Spleen (tissue), 11 donors: ENCODE results near the gene LRP1B. TPM values are rescaled to one million over a fixed set of nuclear protein-coding genes. Genes with fewer than 3 reads are reported as not detected.

Experiments
- DNase-seq: peaks from one replicate; pipeline ENCODE4 v3.0.0-alpha.2; 2020
- H3K27ac ChIP-seq, 8 donors: fragments of 200-600 bp; sonication (generic) in 7 of 8; 1 replicate in 4 of 8; 2 replicates in 4 of 8; pipeline versions ENCODE4 v1.5.0 to v1.8.0; 2016 to 2021; ENCODE audit warnings: inconsistent platforms in 4 of 8, mild to moderate bottlenecking in 4 of 8, moderate library complexity in 1 of 8
- H3K27me3 ChIP-seq, 7 donors: fragments of 200-600 bp; sonication (generic) in 6 of 7; replicated peaks in 1 of 7; 1 replicate in 4 of 7; 2 replicates in 3 of 7; pipeline versions ENCODE4 v1.5.0 to v1.8.0; 2016 to 2021; ENCODE audit warnings: inconsistent platforms in 3 of 7, mild to moderate bottlenecking in 1 of 7
- H3K36me3 ChIP-seq, 6 donors: fragments of 200-600 bp; sonication (generic) in 5 of 6; 1 replicate in 4 of 6; 2 replicates in 2 of 6; pipeline versions ENCODE4 v1.5.0 to v1.8.0; 2016 to 2021; ENCODE audit warnings: inconsistent platforms in 2 of 6
- H3K4me1 ChIP-seq, 6 donors: fragments of 200-600 bp; sonication (generic) in 5 of 6; 1 replicate in 3 of 6; 2 replicates in 3 of 6; pipeline versions ENCODE4 v1.5.0 to v1.8.0; 2016 to 2021; ENCODE audit warnings: inconsistent platforms in 3 of 6
- H3K4me3 ChIP-seq, 8 donors: fragments of 200-600 bp; sonication (generic) in 7 of 8; 1 replicate in 4 of 8; 2 replicates in 4 of 8; pipeline versions ENCODE4 v1.5.0 to v1.8.0; 2016 to 2021; ENCODE audit warnings: inconsistent platforms in 4 of 8, mild to moderate bottlenecking in 4 of 8, moderate library complexity in 2 of 8
- H3K9me3 ChIP-seq, 8 donors: fragments of 200-600 bp; sonication (generic) in 7 of 8; 1 replicate in 4 of 8; 2 replicates in 4 of 8; pipeline versions ENCODE4 v1.5.0 to v1.8.0; 2016 to 2021; ENCODE audit warnings: inconsistent platforms in 4 of 8
- POLR2A ChIP-seq, 3 donors: fragments of 450-650 bp; IDR thresholded peaks; one replicate each; pipeline ENCODE4 v1.5.1; 2017; ENCODE audit warnings: antibody characterized with exemption in 3 of 3, mild to moderate bottlenecking in 1 of 3
- POLR2AphosphoS5 ChIP-seq, 3 donors: sonication (generic); formaldehyde crosslinking; IDR thresholded peaks; one replicate each; pipeline ENCODE4 v1.5.1; 2017; ENCODE audit warnings: antibody characterized with exemption in 3 of 3
- WGBS, 5 donors: extraction: QIAGEN DNeasy Blood & Tissue Kit in 3 of 5; methylation state at CpG; one replicate each; pipeline versions ENCODE4 v1.1.5 to v1.1.7; 2013 to 2018; 5-methylcytosine and 5-hydroxymethylcytosine counted together
- intact Hi-C: fragments of 100-400 bp; cut with DNase I; formaldehyde crosslinking; loops from one replicate; pipeline ENCODE4 v1.15.0; 2023; ENCODE audit warnings: low total_unique reads
- polyA plus RNA-seq, 3 donors: library from polyadenylated mRNA; stranded (reverse); fragments of 200-250 nt; gene quantifications; one replicate each; pipeline ENCODE4 v1.2.1, GENCODE V29; 2013
- total RNA-seq, 7 donors: library from RNA; depleted of rRNA in 3 of 7; stranded (reverse); fragments of >200 nt in 3 of 7; fragmentation: NEBNext Ultra II Directional in 4 of 7; extraction: Animal tissue kit (Norgen Biotek cat#: 25700) in 4 of 7; gene quantifications; one replicate each; pipeline versions ENCODE4 v1.1.0 to v1.2.1, GENCODE V29; 2016 to 2021
- TF ChIP-seq, protein P1 (sequence below), 11 experiments: fragments of 200-600 bp in 7 of 11; fragments of 450-650 bp in 4 of 11; sonication (generic) in 4 of 11; IDR thresholded peaks in 8 of 11; conservative IDR thresholded peaks in 3 of 11; 1 replicate in 7 of 11; 2 replicates in 4 of 11; pipeline versions ENCODE4 v1.4.0 to v1.8.0; 2016 to 2021; ENCODE audit warnings: antibody characterized with exemption in 11 of 11, inconsistent platforms in 4 of 11, mild to moderate bottlenecking in 1 of 11
- donor health status: healthy with polysubstance abuse.
- donor health status: DM: no; HTN: no; CAD: no; lungs with moderate emphysema.
- donor health status: DM: no; HTN: no; CAD: no.
- donor health status: Bipolar disorder and iron deficiency.
- donor health status: healthy.
- donor health status: DM: no; HTN: no; CAD: no.
- donor health status: DM: yes; HTN: yes; CAD: no.

The LRP1B gene
- total and polyA plus RNA-seq, 10 donors: 0.02 to 0.85 (median 0.08) TPM; not detected in 2

DNA sequence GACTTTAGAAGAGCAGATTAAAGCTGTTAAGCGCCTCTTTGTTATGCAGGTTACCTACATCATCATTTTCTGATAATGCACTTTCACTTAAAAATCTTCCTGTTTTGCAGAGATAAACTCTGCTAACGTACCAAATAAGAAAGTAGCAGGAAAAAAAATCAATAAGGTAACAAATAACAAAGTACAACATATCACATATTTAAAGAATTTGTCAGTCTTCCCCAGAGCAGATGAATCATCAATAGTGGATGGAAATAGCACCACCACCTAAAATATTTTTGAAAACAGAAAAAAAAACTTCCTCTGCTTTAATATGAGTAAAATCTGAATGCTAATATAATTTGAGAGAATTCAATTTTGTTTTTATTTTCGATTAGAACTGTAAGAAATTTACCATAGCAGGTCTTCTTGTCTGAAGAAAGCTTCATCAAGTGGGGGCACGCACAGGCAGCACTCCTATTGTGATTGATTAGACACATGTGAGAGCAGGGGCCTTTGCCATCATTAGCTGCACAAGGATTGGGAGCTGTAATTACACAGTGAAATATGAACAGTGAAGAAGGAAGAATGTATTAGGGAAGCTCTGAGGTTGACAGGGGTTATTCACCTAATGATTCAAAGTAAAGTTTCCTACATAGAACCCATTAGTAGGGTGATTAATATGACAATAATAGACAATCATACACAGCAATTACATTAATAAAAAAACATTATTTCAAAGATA is 1279.4 kb downstream of the LRP1B start:
- no peaks in the 10 kb centered on the region for H3K27me3 ChIP-seq
- no peaks in the 10 kb centered on the region for H3K36me3 ChIP-seq
- H3K9me3 ChIP-seq: no peaks in the 10 kb centered on the region
- H3K4me1 ChIP-seq: no peaks in the 10 kb centered on the region
- 59 to 79% (median 68%) methylated on average over 4 of the region's 4 CpGs for WGBS, 5 donors
- H3K27ac ChIP-seq: no peak overlapping the region
- intact Hi-C loops: no loop called here
- DNase-seq: no peak
- H3K4me3 ChIP-seq: no peak overlapping the region
- TF ChIP-seq POLR2AphosphoS5 (IDR thresholded peaks at IDR 0.05): no peak
- TF ChIP-seq, protein P1, sequence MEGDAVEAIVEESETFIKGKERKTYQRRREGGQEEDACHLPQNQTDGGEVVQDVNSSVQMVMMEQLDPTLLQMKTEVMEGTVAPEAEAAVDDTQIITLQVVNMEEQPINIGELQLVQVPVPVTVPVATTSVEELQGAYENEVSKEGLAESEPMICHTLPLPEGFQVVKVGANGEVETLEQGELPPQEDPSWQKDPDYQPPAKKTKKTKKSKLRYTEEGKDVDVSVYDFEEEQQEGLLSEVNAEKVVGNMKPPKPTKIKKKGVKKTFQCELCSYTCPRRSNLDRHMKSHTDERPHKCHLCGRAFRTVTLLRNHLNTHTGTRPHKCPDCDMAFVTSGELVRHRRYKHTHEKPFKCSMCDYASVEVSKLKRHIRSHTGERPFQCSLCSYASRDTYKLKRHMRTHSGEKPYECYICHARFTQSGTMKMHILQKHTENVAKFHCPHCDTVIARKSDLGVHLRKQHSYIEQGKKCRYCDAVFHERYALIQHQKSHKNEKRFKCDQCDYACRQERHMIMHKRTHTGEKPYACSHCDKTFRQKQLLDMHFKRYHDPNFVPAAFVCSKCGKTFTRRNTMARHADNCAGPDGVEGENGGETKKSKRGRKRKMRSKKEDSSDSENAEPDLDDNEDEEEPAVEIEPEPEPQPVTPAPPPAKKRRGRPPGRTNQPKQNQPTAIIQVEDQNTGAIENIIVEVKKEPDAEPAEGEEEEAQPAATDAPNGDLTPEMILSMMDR (IDR thresholded peaks at IDR 0.05 in 8 of 11, conservative IDR thresholded peaks at IDR 0.05 in 3 of 11): no peak
- TF ChIP-seq POLR2A (IDR thresholded peaks at IDR 0.05): no peak

- WGBS, 5 donors: 88 to 95% (median 91%) methylated on average over 1 of the region's 1 CpG
- no peaks in the 10 kb centered on the region for H3K4me1 ChIP-seq
- H3K36me3 ChIP-seq: no peaks in the 10 kb centered on the region
- H3K27me3 ChIP-seq: no peaks in the 10 kb centered on the region
- intact Hi-C loops: no loop called here
- no peak overlapping the region for H3K4me3 ChIP-seq
- no peak for DNase-seq
- no peak overlapping the region for H3K27ac ChIP-seq
- no peak for TF ChIP-seq POLR2A (IDR thresholded peaks at IDR 0.05)
- TF ChIP-seq, protein P1 (IDR thresholded peaks at IDR 0.05 in 8 of 11, conservative IDR thresholded peaks at IDR 0.05 in 3 of 11): no peak
- TF ChIP-seq POLR2AphosphoS5 (IDR thresholded peaks at IDR 0.05): no peak
- no peaks in the 10 kb centered on the region for H3K9me3 ChIP-seq
Measured at GRCh38 chr2:140843186-140843585, 1287.6 kb downstream of the LRP1B start.

- no peak overlapping the region for H3K27ac ChIP-seq
- DNase-seq: no peak
- 58 to 73% (median 68%) methylated on average over 3 of the region's 3 CpGs for WGBS, 5 donors
- no peaks in the 10 kb centered on the region for H3K4me1 ChIP-seq
- H3K27me3 ChIP-seq: no peaks in the 10 kb centered on the region
- intact Hi-C loops: no loop called here
- TF ChIP-seq POLR2A (IDR thresholded peaks at IDR 0.05) (no peak), POLR2AphosphoS5 (IDR thresholded peaks at IDR 0.05) (no peak)
- TF ChIP-seq, protein P1 (IDR thresholded peaks at IDR 0.05 in 8 of 11, conservative IDR thresholded peaks at IDR 0.05 in 3 of 11): no peak
- no peak overlapping the region for H3K4me3 ChIP-seq
- H3K9me3 ChIP-seq: no peaks in the 10 kb centered on the region
- no peaks in the 10 kb centered on the region for H3K36me3 ChIP-seq
Measured at GRCh38 chr2:140842110-140842509, 1288.7 kb downstream of the LRP1B start.

DNA sequence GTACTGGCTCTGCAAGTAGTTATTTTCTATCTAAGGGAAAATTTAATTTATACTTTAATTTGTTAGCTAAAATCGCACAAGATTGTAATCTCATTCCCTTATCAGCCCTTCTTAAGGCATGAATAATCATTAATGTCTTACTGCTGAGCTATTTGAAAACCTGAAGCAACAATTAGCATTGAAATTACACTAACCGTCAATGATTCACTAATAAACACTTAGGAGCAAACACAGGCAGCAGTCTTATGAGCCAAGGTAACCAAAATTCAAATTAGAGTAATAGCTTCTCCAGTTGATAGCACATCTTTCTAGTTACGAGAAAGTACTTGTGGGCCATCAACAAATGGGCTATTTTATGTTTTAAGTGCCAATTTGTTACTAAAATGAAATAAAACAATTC is 1289.7 kb downstream of the LRP1B start:
- H3K4me1 ChIP-seq: no peaks in the 10 kb centered on the region
- no peaks in the 10 kb centered on the region for H3K36me3 ChIP-seq
- no peaks in the 10 kb centered on the region for H3K27me3 ChIP-seq
- TF ChIP-seq POLR2A (IDR thresholded peaks at IDR 0.05): no peak
- TF ChIP-seq POLR2AphosphoS5 (IDR thresholded peaks at IDR 0.05): no peak
- TF ChIP-seq, protein P1 (IDR thresholded peaks at IDR 0.05 in 8 of 11, conservative IDR thresholded peaks at IDR 0.05 in 3 of 11): no peak
- no peaks in the 10 kb centered on the region for H3K9me3 ChIP-seq
- H3K4me3 ChIP-seq: no peak overlapping the region
- no peak overlapping the region for H3K27ac ChIP-seq
- DNase-seq: no peak
- intact Hi-C loops: no loop called here
- WGBS, 5 donors: 53 to 60% (median 55%) methylated on average over 3 of the region's 3 CpGs
